Activated naive CD4-positive, alpha-beta T cell treated with anti-CD3 and anti-CD28 coated beads, Interleukin-2, amount 50 U/mL, for 72 hours (primary cell): Measurements from ENCODE around the gene ITSN2. TPM values are rescaled to one million over a fixed set of nuclear protein-coding genes. Genes with fewer than 3 reads are reported as not detected.
A peak's percentile ranks its signal among the peaks of the same experiment; 100 is the strongest.
"Not testable (repeated sequence)": the region's sequence is repeated elsewhere in the genome, so short reads cannot be mapped to it uniquely, and the experiment has no call there.

Source experiments
- ATAC-seq, 2 donors: fragments of 150-1000 bp; cut with Tn5 transposase; 2 replicates each; pipeline ENCODE4 v1.10.0; 2021; ENCODE audit warnings: mild to moderate bottlenecking in 2 of 2, moderate library complexity in 2 of 2
- DNase-seq, 2 donors: peaks; one replicate each; pipeline ENCODE4 v3.0.0; 2021 to 2022; ENCODE audit warnings: low spot score in 2 of 2
- H3K27ac Mint-ChIP-seq, 2 donors: one replicate each; pipeline ENCODE4 v1.8.0; 2022; ENCODE audit warnings: mild to moderate bottlenecking in 2 of 2, mixed read lengths in 2 of 2
- H3K36me3 Mint-ChIP-seq, 2 donors: one replicate each; pipeline ENCODE4 v1.8.0; 2022; ENCODE audit warnings: mixed read lengths in 2 of 2
- H3K9me3 Mint-ChIP-seq, 2 donors: one replicate each; pipeline ENCODE4 v1.8.0; 2022; ENCODE audit warnings: mixed read lengths in 2 of 2
- total RNA-seq, 2 donors: library from RNA; stranded (reverse); gene quantifications; one replicate each; pipeline ENCODE4 v1.2.3, GENCODE V29; 2022

The ITSN2 gene
- total RNA-seq, 2 donors from 2014 or later: 48.7 to 51.2 TPM

- H3K9me3 Mint-ChIP-seq: peaks cover 8 to 14% of the 10 kb centered on the region in 2 donors
- no peak overlapping the region for H3K27ac Mint-ChIP-seq
- DNase-seq (no peak), ATAC-seq (no peak)
- H3K36me3 Mint-ChIP-seq: peaks cover 5 to 29% of the 10 kb centered on the region in 2 donors
Observed at GRCh38 chr2:24199968-24200590, 160.3 kb downstream of the ITSN2 start.

GRCh38 chr2:24197213-24197612 is 163.1 kb downstream of the ITSN2 start:
- not testable (repeated sequence) for ATAC-seq, H3K27ac Mint-ChIP-seq

GRCh38 chr2:24191848-24192247 is 168.5 kb downstream of the ITSN2 start:
- Mint-ChIP-seq H3K36me3 (peaks cover 4 to 6% of the 10 kb centered on the region in 2 donors), H3K27ac (no peak overlapping the region), H3K9me3 (peaks cover 6 to 11% of the 10 kb centered on the region in 2 donors)
- no peak for ATAC-seq
- DNase-seq: no peak

More at GRCh38 chr2:24197213-24197612, 163.1 kb downstream of the ITSN2 start:
- DNase-seq: not testable (repeated sequence)
- peaks cover 0 to 22% of the 10 kb centered on the region in 2 donors for H3K36me3 Mint-ChIP-seq
- peaks cover 8 to 19% of the 10 kb centered on the region in 2 donors for H3K9me3 Mint-ChIP-seq

GRCh38 chr2:24191156-24191555 is 169.2 kb downstream of the ITSN2 start:
- Mint-ChIP-seq H3K36me3 (peaks cover 0 to 4% of the 10 kb centered on the region in 2 donors), H3K27ac (no peak overlapping the region), H3K9me3 (peaks cover 0 to 5% of the 10 kb centered on the region in 2 donors)
- ATAC-seq: no peak
- no peak for DNase-seq

- DNase-seq (no peak), ATAC-seq (no peak)
- Mint-ChIP-seq H3K9me3 (peaks cover 0 to 5% of the 10 kb centered on the region in 2 donors), H3K27ac (no peak overlapping the region), H3K36me3 (peaks cover 0 to 4% of the 10 kb centered on the region in 2 donors)
Observed at GRCh38 chr2:24190503-24190902, 169.8 kb downstream of the ITSN2 start.

GRCh38 chr2:24189551-24189950 is 170.8 kb downstream of the ITSN2 start:
- Mint-ChIP-seq H3K9me3 (peaks cover 0 to 5% of the 10 kb centered on the region in 2 donors), H3K27ac (peak overlapping the region in 1 of 2 donors; percentile 11), H3K36me3 (peaks cover 0 to 4% of the 10 kb centered on the region in 2 donors)
- no peak for ATAC-seq
- DNase-seq: no peak

- Mint-ChIP-seq H3K36me3 (peaks cover 0 to 4% of the 10 kb centered on the region in 2 donors), H3K9me3 (no peaks in the 10 kb centered on the region), H3K27ac (no peak overlapping the region)
- DNase-seq (no peak), ATAC-seq (no peak)
Observed at GRCh38 chr2:24183366-24184069, 176.8 kb downstream of the ITSN2 start.

GRCh38 chr2:24182507-24182906 is 177.8 kb downstream of the ITSN2 start:
- Mint-ChIP-seq H3K9me3 (no peaks in the 10 kb centered on the region), H3K27ac (no peak overlapping the region), H3K36me3 (peaks cover 0 to 2% of the 10 kb centered on the region in 2 donors)
- no peak for DNase-seq
- no peak for ATAC-seq

GRCh38 chr2:24181849-24182248 is 178.5 kb downstream of the ITSN2 start:
- Mint-ChIP-seq H3K36me3 (no peaks in the 10 kb centered on the region), H3K9me3 (no peaks in the 10 kb centered on the region), H3K27ac (peak overlapping the region in 1 of 2 donors; percentile 17)
- no peak for DNase-seq
- ATAC-seq: no peak

GRCh38 chr2:24179683-24180082 is 180.7 kb downstream of the ITSN2 start:
- DNase-seq (no peak), ATAC-seq (no peak)
- Mint-ChIP-seq H3K9me3 (no peaks in the 10 kb centered on the region), H3K27ac (no peak overlapping the region), H3K36me3 (no peaks in the 10 kb centered on the region)

- Mint-ChIP-seq H3K9me3 (no peaks in the 10 kb centered on the region), H3K36me3 (peaks cover 0 to 6% of the 10 kb centered on the region in 2 donors), H3K27ac (no peak overlapping the region)
- no peak for ATAC-seq
- DNase-seq: no peak
Observed at GRCh38 chr2:24176326-24176725, 184.0 kb downstream of the ITSN2 start.

- ATAC-seq (no peak), DNase-seq (no peak)
- H3K9me3 Mint-ChIP-seq: no peaks in the 10 kb centered on the region
Observed at GRCh38 chr2:24175631-24176187, 184.6 kb downstream of the ITSN2 start.

GRCh38 chr2:24174851-24175277 is 185.5 kb downstream of the ITSN2 start, which contains the start of gene FAM228A:
Gene FAM228A (plus strand): TSS chr2:24175053. CDS start chr2:24175481, 428 bp downstream.
- no peak within 1 kb of the TSS for H3K27ac Mint-ChIP-seq
- ATAC-seq: no peak
- no peak for DNase-seq
- H3K9me3 Mint-ChIP-seq: no peaks in the 10 kb centered on the region
- peaks cover 0 to 6% of the 10 kb centered on the region in 2 donors for H3K36me3 Mint-ChIP-seq

More at GRCh38 chr2:24175631-24176187, 184.6 kb downstream of the ITSN2 start:
- no peak overlapping the region for H3K27ac Mint-ChIP-seq
- H3K36me3 Mint-ChIP-seq: peaks cover 0 to 6% of the 10 kb centered on the region in 2 donors

- no peak for ATAC-seq
- Mint-ChIP-seq H3K9me3 (no peaks in the 10 kb centered on the region), H3K36me3 (peaks cover 0 to 4% of the 10 kb centered on the region in 2 donors)
Observed at GRCh38 chr2:24169023-24169422, 191.3 kb downstream of the ITSN2 start.

GRCh38 chr2:24164416-24164973 is 195.8 kb downstream of the ITSN2 start:
- Mint-ChIP-seq H3K9me3 (no peaks in the 10 kb centered on the region), H3K27ac (no peak overlapping the region), H3K36me3 (no peaks in the 10 kb centered on the region)
- ATAC-seq: peak; percentile 86 to 100
- DNase-seq: peak in 1 of 2 donors; percentile 82

More at GRCh38 chr2:24169023-24169422, 191.3 kb downstream of the ITSN2 start:
- no peak overlapping the region for H3K27ac Mint-ChIP-seq
- DNase-seq: no peak

GRCh38 chr2:24163601-24164000 is 196.7 kb downstream of the ITSN2 start:
- ATAC-seq: no peak
- Mint-ChIP-seq H3K9me3 (no peaks in the 10 kb centered on the region), H3K36me3 (no peaks in the 10 kb centered on the region), H3K27ac (no peak overlapping the region)
- no peak for DNase-seq

GRCh38 chr2:24163186-24163585 is 197.2 kb downstream of the ITSN2 start:
- Mint-ChIP-seq H3K9me3 (no peaks in the 10 kb centered on the region), H3K36me3 (no peaks in the 10 kb centered on the region), H3K27ac (no peak overlapping the region)
- DNase-seq (no peak), ATAC-seq (no peak)
